ENCODE data around the gene TCEAL6. TPM values are rescaled to one million over a fixed set of nuclear protein-coding genes. Genes with fewer than 3 reads are reported as not detected.
A peak's percentile ranks its signal among the peaks of the same experiment; 100 is the strongest.
"Not testable (repeated sequence)": the region's sequence is repeated elsewhere in the genome, so short reads cannot be mapped to it uniquely, and the experiment has no call there.

The TCEAL6 gene
- not detected for total RNA-seq

- ATAC-seq: not testable (repeated sequence)
Measured at GRCh38 chrX:102142274-102142673, at the start of gene TCEAL6. Gene TCEAL6, minus strand, starts transcription at chrX:102142481.

DNA sequence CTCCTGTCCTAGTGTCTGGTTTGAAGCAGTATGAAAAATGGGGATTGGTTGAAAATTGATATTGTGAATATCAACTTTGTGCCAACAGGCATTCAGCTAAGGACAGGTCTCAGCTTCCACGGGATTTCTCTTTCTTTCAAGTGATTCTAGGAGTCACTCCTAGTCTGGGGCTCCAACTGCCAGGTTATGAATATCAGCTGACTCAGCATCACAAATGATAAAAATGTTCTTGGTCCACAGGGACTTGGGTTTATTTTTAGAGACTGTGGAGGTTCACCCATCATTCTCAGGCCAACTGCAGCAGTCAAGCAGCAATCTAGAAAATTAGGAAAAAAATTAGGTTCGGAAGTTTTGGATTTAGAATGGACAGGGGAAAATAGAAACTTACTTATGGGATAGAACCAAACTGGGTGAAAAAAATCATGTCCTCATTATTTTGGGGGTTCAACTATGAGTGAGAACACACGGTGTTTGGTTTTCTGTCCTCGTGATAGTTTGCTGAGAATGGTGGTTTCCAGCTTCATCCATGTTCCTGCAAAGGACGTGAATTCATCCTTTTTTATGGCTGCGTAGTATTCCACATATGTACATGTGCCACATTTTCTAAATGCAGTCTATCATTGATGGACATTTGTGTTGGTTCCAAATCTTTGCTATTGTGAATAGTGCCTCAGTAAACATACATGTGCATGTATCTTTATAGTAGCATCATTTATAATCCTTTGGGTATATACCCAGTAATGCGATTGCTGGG lies 43.9 kb upstream of the TCEAL6 start:
- ATAC-seq: no peak

DNA sequence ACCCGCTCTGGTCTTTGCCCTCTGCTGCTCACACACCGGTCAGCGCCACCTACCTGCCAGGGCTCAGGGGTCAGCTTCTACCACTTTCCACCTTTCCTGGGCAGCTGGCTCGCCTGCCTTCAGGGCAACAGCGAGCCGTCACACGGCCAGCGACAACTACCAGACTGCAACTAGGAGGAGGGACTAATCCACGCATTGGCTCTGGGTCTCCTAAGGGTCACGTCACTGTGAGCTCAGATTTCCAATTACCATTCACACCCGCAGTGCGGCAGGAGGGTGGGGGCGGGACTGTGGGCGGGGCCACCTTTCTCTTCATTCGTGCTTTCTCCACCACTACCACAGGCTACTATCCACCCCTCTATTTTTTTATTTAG lies 13.5 kb upstream of the TCEAL6 start, which contains the start of gene BEX5:
Gene BEX5 (minus strand): TSS at position 172 of the 374 bp plus-strand sequence. CDS start 1,712 bp downstream, outside the sequence.
- peak; percentile 93 for ATAC-seq

GRCh38 chrX:102154900-102155805 lies 12.9 kb upstream of the TCEAL6 start:
- ATAC-seq: no peak

- ATAC-seq: no peak
Measured at GRCh38 chrX:102154218-102154860, 12.1 kb upstream of the TCEAL6 start.

DNA sequence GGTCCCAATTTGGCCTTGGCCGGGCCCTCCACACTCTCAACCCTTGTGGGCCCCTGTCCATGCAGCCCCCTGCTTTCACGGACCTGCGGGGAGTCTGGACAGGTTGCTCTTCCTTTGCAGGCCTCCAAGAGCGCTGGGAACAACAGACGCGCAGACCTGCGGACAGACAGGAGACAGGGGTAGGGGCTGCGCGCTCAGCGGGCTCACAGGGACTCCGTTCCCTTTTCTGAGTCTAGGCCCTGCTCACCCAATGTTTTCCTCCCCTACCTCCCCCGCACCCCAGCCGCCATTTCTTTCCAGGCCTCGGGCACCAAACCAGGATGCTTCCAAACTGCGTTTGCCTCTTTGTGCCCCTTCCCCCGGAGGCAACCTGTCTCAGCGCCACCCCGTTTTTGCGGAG lies 650 bp downstream of the TCEAL6 start:
- not testable (repeated sequence) for ATAC-seq

GRCh38 chrX:102140876-102141275 lies 1.4 kb downstream of the TCEAL6 start:
- not testable (repeated sequence) for ATAC-seq

DNA sequence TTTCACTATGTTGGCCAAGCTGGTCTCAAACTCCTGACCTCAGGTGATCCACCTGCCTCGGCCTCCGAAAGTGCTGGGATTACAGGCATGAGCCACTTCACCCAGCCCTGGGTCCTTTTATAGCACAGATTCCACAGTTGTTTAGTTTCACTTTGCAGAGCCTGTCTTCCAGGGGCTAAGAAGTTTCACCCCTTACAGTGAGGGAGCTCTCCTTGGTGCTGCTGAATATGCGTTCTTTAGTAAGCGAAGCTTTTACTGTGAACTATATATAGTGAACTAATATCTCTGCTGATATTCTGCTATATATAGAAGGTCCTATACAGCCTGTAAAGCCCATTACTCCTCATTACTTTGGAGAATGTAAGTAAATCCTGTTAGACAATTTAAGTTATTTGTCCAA lies 4.2 kb downstream of the TCEAL6 start:
- no peak for ATAC-seq

DNA sequence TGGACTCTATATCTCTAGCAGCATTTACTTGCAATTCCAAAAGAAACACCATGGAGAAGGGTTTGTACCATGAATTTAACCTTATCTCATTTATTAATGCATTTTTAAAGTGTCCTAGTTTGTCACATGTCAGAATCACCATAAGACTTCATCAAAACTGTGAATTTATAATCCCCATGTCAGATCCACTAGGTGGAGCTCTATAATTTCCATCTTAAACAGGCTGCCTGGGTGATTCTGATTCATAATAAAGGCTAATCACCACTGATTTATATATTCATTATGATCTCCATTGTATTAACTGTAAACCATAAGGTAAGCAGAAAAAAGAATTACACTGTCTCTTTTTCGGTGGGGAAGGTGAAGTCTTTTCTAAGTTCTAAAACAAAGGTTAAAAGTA lies 12.8 kb downstream of the TCEAL6 start:
- ATAC-seq: no peak

- no peak for ATAC-seq
Measured at GRCh38 chrX:102126863-102127262, 15.4 kb downstream of the TCEAL6 start.

- not testable (repeated sequence) for ATAC-seq
Measured at GRCh38 chrX:102126080-102126818, 16.0 kb downstream of the TCEAL6 start.

- ATAC-seq: not testable (repeated sequence)
Measured at GRCh38 chrX:102125436-102125835, 16.8 kb downstream of the TCEAL6 start, which contains the start of gene TCEAL2. Gene TCEAL2, plus strand, starts transcription at chrX:102125679. Its CDS starts 1,152 bp downstream, at chrX:102126831.

DNA sequence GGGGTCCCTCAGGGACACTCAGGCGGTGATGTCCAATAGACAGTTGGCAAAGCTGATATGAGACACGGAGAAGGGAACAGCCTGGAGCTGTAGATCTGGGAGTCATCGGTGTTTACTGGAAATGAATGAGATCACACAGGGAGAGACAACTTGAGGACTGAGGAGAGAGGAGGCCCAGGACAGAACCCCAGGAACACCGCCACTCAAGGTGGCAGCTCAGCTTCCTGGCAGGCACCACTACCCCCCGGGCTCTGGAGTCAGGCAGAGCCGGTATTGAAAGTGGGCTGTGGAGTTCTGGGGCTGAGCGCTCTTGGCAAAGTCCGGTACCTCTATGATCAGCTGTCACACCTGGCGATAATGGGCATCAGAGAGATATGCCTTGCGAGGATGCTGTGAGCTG lies 17.3 kb downstream of the TCEAL6 start:
- not testable (repeated sequence) for ATAC-seq

- ATAC-seq: no peak
Measured at GRCh38 chrX:102115748-102116147, 26.5 kb downstream of the TCEAL6 start.

GRCh38 chrX:102113367-102113766 lies 28.9 kb downstream of the TCEAL6 start:
- no peak for ATAC-seq

Other genes starting within 250 kb of the TCEAL6 start
- gene ZMAT1, start 210.5 kb downstream of the TCEAL6 start, total RNA-seq: 0.36 TPM
- gene TCEAL2, start 16.8 kb downstream of the TCEAL6 start, total RNA-seq: not detected
- gene BEX5, start 13.5 kb upstream of the TCEAL6 start, total RNA-seq: 0.80 TPM
- not detected for gene TCP11X1, start 72.8 kb upstream of the TCEAL6 start, total RNA-seq
- not detected for gene NXF2, start 104.7 kb upstream of the TCEAL6 start, total RNA-seq

All from esophagus mucosa (tissue), 1 donor.